Mucosa of descending colon (tissue), 3 donors: ENCODE data around the gene RBM47. TPM values are rescaled to one million over a fixed set of nuclear protein-coding genes. Genes with fewer than 3 reads are reported as not detected.

Experiments
- ATAC-seq: fragments of 200-7000 bp; cut with Tn5 transposase; one replicate; pipeline ENCODE4 v1.9.1; 2020; ENCODE audit warnings: mild to moderate bottlenecking, moderate library complexity
- DNase-seq, 3 donors: peaks; one replicate each; pipeline ENCODE4 v3.0.0-alpha.2; 2020
- H3K36me3 ChIP-seq: fragments of 200-600 bp; one replicate; pipeline ENCODE4 v1.8.0; 2021; ENCODE audit warnings: low read depth, mild to moderate bottlenecking
- H3K4me1 ChIP-seq: fragments of 200-600 bp; one replicate; pipeline ENCODE4 v1.8.0; 2021; ENCODE audit warnings: low read depth, mild to moderate bottlenecking
- H3K4me3 ChIP-seq: fragments of 200-600 bp; one replicate; pipeline ENCODE4 v1.8.0; 2021; ENCODE audit warnings: mild to moderate bottlenecking
- H3K9me3 ChIP-seq: fragments of 200-600 bp; one replicate; pipeline ENCODE4 v1.8.0; 2021; ENCODE audit warnings: mild to moderate bottlenecking
- intact Hi-C, 2 donors: fragments of 100-400 bp; cut with DNase I in 1 of 2; cut with micrococcal nuclease in 1 of 2; formaldehyde crosslinking; loops; one replicate each; pipeline versions ENCODE4 v1.11.0 to v1.11.1; 2022; cut with DNase I, micrococcal nuclease
- total RNA-seq, 3 donors: library from RNA; stranded (reverse); fragmentation: NEBNext Ultra II Directional in 2 of 3; extraction: Animal tissue kit (Norgen Biotek cat#: 25700) in 2 of 3; gene quantifications; one replicate each; pipeline versions ENCODE4 v1.2.1 to v1.2.4, GENCODE V29; 2021 to 2023
- TF ChIP-seq, protein P1 (sequence below): fragments of 200-600 bp; IDR thresholded peaks from one replicate; pipeline ENCODE4 v1.8.0; 2022; ENCODE audit warnings: antibody characterized with exemption, mild to moderate bottlenecking
- donor health status: DM: no; HTN: no; CAD: no; lungs with moderate emphysema.
- donor health status: DM: no; HTN: no; CAD: no.
- donor health status: DM: no; HTN: yes; CAD: no.

RBM47 gene
- total RNA-seq, 3 donors from 2014 or later, result 144 to 309 (median 258) TPM

DNA sequence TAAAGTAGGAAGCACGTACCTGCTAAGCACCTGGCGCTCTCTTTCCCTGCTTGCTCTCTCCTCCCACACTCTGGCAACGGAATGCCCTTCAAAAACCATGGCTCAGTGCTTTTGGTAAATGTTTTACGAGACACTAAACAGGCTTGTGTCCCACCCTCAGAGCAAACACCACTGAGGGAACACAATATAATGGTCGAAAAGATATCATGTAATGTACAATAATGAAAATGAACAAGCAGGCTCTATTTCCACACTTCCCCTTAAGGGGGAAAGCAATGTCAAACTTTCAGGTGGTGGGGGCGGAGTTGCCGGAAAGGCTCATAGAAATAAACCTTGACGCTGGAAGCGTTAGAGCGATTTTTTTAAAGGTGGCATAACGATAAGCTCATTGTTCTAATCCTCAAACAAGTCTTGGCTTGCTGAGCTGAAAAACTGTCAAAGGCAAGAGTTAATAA lies 115.1 kb downstream of the RBM47 start:
- no peaks in the 10 kb centered on the region for H3K36me3 ChIP-seq
- ATAC-seq (peak; percentile 74), DNase-seq (peak; percentile 61 to 89 (median 73))
- H3K4me1 ChIP-seq, result peaks cover 22% of the 10 kb centered on the region
- TF ChIP-seq, protein P1, sequence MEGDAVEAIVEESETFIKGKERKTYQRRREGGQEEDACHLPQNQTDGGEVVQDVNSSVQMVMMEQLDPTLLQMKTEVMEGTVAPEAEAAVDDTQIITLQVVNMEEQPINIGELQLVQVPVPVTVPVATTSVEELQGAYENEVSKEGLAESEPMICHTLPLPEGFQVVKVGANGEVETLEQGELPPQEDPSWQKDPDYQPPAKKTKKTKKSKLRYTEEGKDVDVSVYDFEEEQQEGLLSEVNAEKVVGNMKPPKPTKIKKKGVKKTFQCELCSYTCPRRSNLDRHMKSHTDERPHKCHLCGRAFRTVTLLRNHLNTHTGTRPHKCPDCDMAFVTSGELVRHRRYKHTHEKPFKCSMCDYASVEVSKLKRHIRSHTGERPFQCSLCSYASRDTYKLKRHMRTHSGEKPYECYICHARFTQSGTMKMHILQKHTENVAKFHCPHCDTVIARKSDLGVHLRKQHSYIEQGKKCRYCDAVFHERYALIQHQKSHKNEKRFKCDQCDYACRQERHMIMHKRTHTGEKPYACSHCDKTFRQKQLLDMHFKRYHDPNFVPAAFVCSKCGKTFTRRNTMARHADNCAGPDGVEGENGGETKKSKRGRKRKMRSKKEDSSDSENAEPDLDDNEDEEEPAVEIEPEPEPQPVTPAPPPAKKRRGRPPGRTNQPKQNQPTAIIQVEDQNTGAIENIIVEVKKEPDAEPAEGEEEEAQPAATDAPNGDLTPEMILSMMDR, result peak; percentile 7
- no peaks in the 10 kb centered on the region for H3K9me3 ChIP-seq
- intact Hi-C loops, result no loop called here
- H3K4me3 ChIP-seq, result peak overlapping the region; percentile 25

DNA sequence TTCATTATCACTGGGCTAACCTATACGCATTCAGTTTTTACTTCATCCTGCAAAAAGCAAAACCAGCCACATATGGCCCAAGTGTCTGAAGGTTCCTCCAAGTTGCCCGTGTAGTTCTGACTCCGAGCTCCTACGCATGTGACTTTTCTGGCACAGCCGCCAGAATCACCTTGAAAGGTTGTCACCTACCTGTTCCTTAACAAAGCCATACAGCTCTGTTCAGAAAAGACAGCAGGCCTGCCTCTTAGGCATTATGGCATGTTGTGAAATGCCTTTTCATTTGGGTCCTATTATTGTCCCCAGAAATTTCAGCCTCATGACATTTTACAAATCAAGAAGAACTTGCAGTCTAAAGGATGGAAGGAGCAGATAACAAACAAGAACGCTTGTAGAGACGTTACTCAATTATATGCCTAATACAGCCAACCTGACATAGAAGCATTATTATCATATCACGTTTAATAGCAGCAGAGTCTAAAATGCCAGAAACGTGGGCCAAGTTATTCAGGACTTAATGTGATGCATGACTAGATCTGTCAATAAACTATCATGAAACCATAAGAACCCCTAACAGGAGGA lies 118.5 kb downstream of the RBM47 start:
- H3K4me3 ChIP-seq, result no peak overlapping the region
- no peaks in the 10 kb centered on the region for H3K36me3 ChIP-seq
- no peaks in the 10 kb centered on the region for H3K9me3 ChIP-seq
- DNase-seq (peak in 1 of 3 donors; percentile 55), ATAC-seq (no peak)
- TF ChIP-seq, protein P1, result no peak
- peaks cover 30% of the 10 kb centered on the region for H3K4me1 ChIP-seq
- intact Hi-C loops, result no loop called here

- Histone ChIP-seq H3K9me3 (no peaks in the 10 kb centered on the region), H3K36me3 (no peaks in the 10 kb centered on the region), H3K4me3 (no peak overlapping the region), H3K4me1 (peaks cover 44% of the 10 kb centered on the region)
- TF ChIP-seq, protein P1, result no peak
- peak; percentile 90 for ATAC-seq
- DNase-seq, result peak; percentile 61 to 80 (median 67)
- intact Hi-C loops, result no loop called here
Observed at GRCh38 chr4:40507977-40508376, 121.7 kb downstream of the RBM47 start.

DNA sequence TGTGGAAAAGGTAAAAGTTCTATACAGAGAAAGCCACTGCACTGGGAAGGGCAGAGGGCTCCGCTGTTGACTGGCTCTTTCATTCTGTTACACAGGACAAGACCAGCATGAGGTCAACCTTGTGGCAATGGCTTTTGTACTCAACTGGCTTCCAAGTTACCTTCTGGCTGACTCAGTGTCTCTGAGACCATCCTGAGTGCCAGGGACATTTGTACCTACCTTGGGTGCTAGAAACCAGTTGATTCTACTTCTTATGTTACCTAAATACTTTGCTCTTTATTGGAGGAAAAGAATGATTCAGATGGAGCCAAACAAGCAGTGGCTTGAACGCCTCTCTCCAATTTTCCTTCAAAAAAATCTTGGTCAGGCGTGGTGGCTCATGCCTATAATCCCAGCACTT lies 123.2 kb downstream of the RBM47 start:
- no peaks in the 10 kb centered on the region for H3K36me3 ChIP-seq

GRCh38 chr4:40506066-40506465 lies 123.6 kb downstream of the RBM47 start:
- TF ChIP-seq, protein P1, result no peak
- no peaks in the 10 kb centered on the region for H3K36me3 ChIP-seq
- intact Hi-C loops, result no loop called here
- ATAC-seq, result no peak
- no peak for DNase-seq
- no peaks in the 10 kb centered on the region for H3K9me3 ChIP-seq
- no peak overlapping the region for H3K4me3 ChIP-seq
- peaks cover 54% of the 10 kb centered on the region for H3K4me1 ChIP-seq

More for the DNA sequence above, 123.2 kb downstream of the RBM47 start:
- no peak for ATAC-seq
- intact Hi-C loops, result no loop called here
- Histone ChIP-seq H3K9me3 (no peaks in the 10 kb centered on the region), H3K4me1 (peaks cover 51% of the 10 kb centered on the region), H3K4me3 (no peak overlapping the region)
- TF ChIP-seq, protein P1, result no peak
- no peak for DNase-seq
